ENCODE measurements around the gene ASB8.

DNA sequence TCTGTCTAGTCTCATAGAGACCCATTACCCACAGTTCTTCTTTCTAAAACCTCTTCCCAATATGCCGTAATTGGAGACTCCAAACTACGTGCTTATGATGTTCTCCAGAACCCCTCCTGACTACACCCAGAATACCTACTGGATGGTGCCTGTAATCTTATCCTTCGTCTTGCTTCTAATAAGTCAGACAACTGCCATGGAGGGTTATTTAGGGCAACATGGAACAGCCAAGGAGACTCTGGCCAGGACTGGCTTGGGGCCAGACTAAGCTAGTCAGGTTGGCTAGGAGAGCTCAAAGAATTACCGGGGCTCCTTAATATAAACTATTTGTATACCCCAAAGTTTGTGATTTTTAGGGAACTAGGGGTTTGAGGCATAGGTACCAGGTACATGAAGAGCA is 31.3 kb downstream of the ASB8 start:
- TF ChIP-seq NR3C1 (IDR thresholded peaks at IDR 0.05) (no peak), ZSCAN20 (CRISPR knock-in tag; IDR thresholded peaks at IDR 0.05) (no peak), POLR2A (IDR thresholded peaks at IDR 0.05; ENCODE audit: low read length) (no peak)

Data from A549 (cell line).